Immature natural killer cell (primary cell): Measurements from ENCODE around the gene TMEM164. TPM values are rescaled to one million over a fixed set of nuclear protein-coding genes. Genes with fewer than 3 reads are reported as not detected.
"Not testable (repeated sequence)": the region's sequence is repeated elsewhere in the genome, so short reads cannot be mapped to it uniquely, and the experiment has no call there.

Experiments used
- DNase-seq, 3 donors: peaks; one replicate each; pipeline ENCODE4 v3.0.0; 2022; ENCODE audit warnings: mixed read lengths in 1 of 3
- H3K27ac Mint-ChIP-seq, 6 donors: one replicate each; pipeline ENCODE4 v1.8.0; 2020; ENCODE audit warnings: mixed read lengths in 6 of 6, mild to moderate bottlenecking in 5 of 6, inconsistent platforms in 4 of 6, moderate library complexity in 3 of 6
- H3K27me3 Mint-ChIP-seq, 3 donors: one replicate each; pipeline ENCODE4 v1.8.0; 2020 to 2021; ENCODE audit warnings: low read depth in 3 of 3, mild to moderate bottlenecking in 3 of 3, mixed read lengths in 3 of 3, moderate library complexity in 3 of 3, inconsistent platforms in 1 of 3
- H3K36me3 Mint-ChIP-seq, 3 donors: one replicate each; pipeline ENCODE4 v1.8.0; 2020; ENCODE audit warnings: mixed read lengths in 3 of 3, inconsistent platforms in 2 of 3, mild to moderate bottlenecking in 2 of 3
- H3K4me1 Mint-ChIP-seq, 2 donors: one replicate each; pipeline ENCODE4 v1.8.0; 2020; ENCODE audit warnings: inconsistent platforms in 2 of 2, mild to moderate bottlenecking in 2 of 2, mixed read lengths in 2 of 2, moderate library complexity in 1 of 2
- H3K4me3 Mint-ChIP-seq, 5 donors: one replicate each; pipeline ENCODE4 v1.8.0; 2020; ENCODE audit warnings: mild to moderate bottlenecking in 5 of 5, mixed read lengths in 5 of 5, inconsistent platforms in 3 of 5, moderate library complexity in 3 of 5
- H3K9me3 Mint-ChIP-seq, 6 donors: one replicate each; pipeline ENCODE4 v1.8.0; 2020; ENCODE audit warnings: mild to moderate bottlenecking in 6 of 6, mixed read lengths in 6 of 6, inconsistent platforms in 4 of 6, moderate library complexity in 3 of 6
- polyA plus RNA-seq, 3 donors: library from polyadenylated mRNA; unstranded; fragments of 300-500 nt; fragmentation: Illumina TruSeq; gene quantifications; one replicate each; pipeline ENCODE4 v1.2.3, GENCODE V29; 2021

Gene TMEM164
- 1 to 10 TPM; 2.0 to 3.9 (median 2.3) TPM for polyA plus RNA-seq

GRCh38 chrX:110002300-110003166 lies at the start of gene TMEM164:
TSS of gene TMEM164 (plus strand) at chrX:110003114. CDS start at chrX:110003775, 661 bp downstream.
- H3K9me3 Mint-ChIP-seq: no peaks in the 10 kb centered on the region
- H3K36me3 Mint-ChIP-seq: no peaks in the 10 kb centered on the region
- peak within 1 kb of the TSS; percentile 86 to 90 (median 88) for H3K4me3 Mint-ChIP-seq
- H3K27me3 Mint-ChIP-seq: peaks cover 3 to 10% (median 6%) of the 10 kb centered on the region in 3 donors
- H3K27ac Mint-ChIP-seq: peak within 1 kb of the TSS; percentile 77 to 91 (median 84)
- peaks cover 28 to 48% of the 10 kb centered on the region in 2 donors for H3K4me1 Mint-ChIP-seq
- DNase-seq: peak; percentile 74 to 81 (median 80)

GRCh38 chrX:109954333-109954732 lies 48.6 kb upstream of the TMEM164 start:
- H3K4me1 Mint-ChIP-seq: peaks cover 8 to 24% of the 10 kb centered on the region in 2 donors
- H3K27me3 Mint-ChIP-seq: no peaks in the 10 kb centered on the region
- no peak overlapping the region for H3K27ac Mint-ChIP-seq
- H3K4me3 Mint-ChIP-seq: no peak overlapping the region
- no peak for DNase-seq
- H3K36me3 Mint-ChIP-seq: peaks cover 0 to 3% (median 0%) of the 10 kb centered on the region in 3 donors
- H3K9me3 Mint-ChIP-seq: no peaks in the 10 kb centered on the region

GRCh38 chrX:109954955-109955354 lies 48.0 kb upstream of the TMEM164 start:
- no peak overlapping the region for H3K4me3 Mint-ChIP-seq
- no peak overlapping the region for H3K27ac Mint-ChIP-seq
- H3K36me3 Mint-ChIP-seq: no peaks in the 10 kb centered on the region
- H3K27me3 Mint-ChIP-seq: no peaks in the 10 kb centered on the region
- DNase-seq: no peak
- no peaks in the 10 kb centered on the region for H3K9me3 Mint-ChIP-seq
- H3K4me1 Mint-ChIP-seq: peaks cover 8 to 30% of the 10 kb centered on the region in 2 donors

GRCh38 chrX:109958266-109958665 lies 44.6 kb upstream of the TMEM164 start:
- Mint-ChIP-seq H3K27ac (peak overlapping the region in 3 of 6 donors; percentile 52 to 71 (median 66)), H3K4me1 (peaks cover 8 to 35% of the 10 kb centered on the region in 2 donors), H3K4me3 (peak overlapping the region in 3 of 5 donors; percentile 22 to 38 (median 36))

GRCh38 chrX:109959356-109959871 lies 43.5 kb upstream of the TMEM164 start:
- peak overlapping the region in 1 of 6 donors; percentile 30 for H3K27ac Mint-ChIP-seq
- H3K4me1 Mint-ChIP-seq: peaks cover 8 to 30% of the 10 kb centered on the region in 2 donors
- H3K9me3 Mint-ChIP-seq: no peaks in the 10 kb centered on the region
- peak in 2 of 3 donors; percentile 8 to 17 for DNase-seq
- no peaks in the 10 kb centered on the region for H3K36me3 Mint-ChIP-seq
- peaks cover 0 to 2% (median 0%) of the 10 kb centered on the region in 3 donors for H3K27me3 Mint-ChIP-seq
- peak overlapping the region in 1 of 5 donors; percentile 12 for H3K4me3 Mint-ChIP-seq

More at GRCh38 chrX:109958266-109958665, 44.6 kb upstream of the TMEM164 start:
- H3K9me3 Mint-ChIP-seq: no peaks in the 10 kb centered on the region
- peaks cover 0 to 2% (median 0%) of the 10 kb centered on the region in 3 donors for H3K27me3 Mint-ChIP-seq
- DNase-seq: no peak
- H3K36me3 Mint-ChIP-seq: no peaks in the 10 kb centered on the region

- H3K27ac Mint-ChIP-seq: no peak overlapping the region
- no peaks in the 10 kb centered on the region for H3K36me3 Mint-ChIP-seq
- H3K4me1 Mint-ChIP-seq: peaks cover 0 to 10% of the 10 kb centered on the region in 2 donors
- no peak overlapping the region for H3K4me3 Mint-ChIP-seq
- H3K27me3 Mint-ChIP-seq: peaks cover 0 to 2% (median 2%) of the 10 kb centered on the region in 3 donors
- no peak for DNase-seq
- no peaks in the 10 kb centered on the region for H3K9me3 Mint-ChIP-seq
These were observed 38.5 kb upstream of the TMEM164 start for GRCh38 chrX:109964390-109964789.

- no peaks in the 10 kb centered on the region for H3K4me1 Mint-ChIP-seq
- no peaks in the 10 kb centered on the region for H3K36me3 Mint-ChIP-seq
- DNase-seq: no peak
- H3K27ac Mint-ChIP-seq: no peak overlapping the region
- peaks cover 0 to 2% (median 2%) of the 10 kb centered on the region in 3 donors for H3K27me3 Mint-ChIP-seq
- no peaks in the 10 kb centered on the region for H3K9me3 Mint-ChIP-seq
- H3K4me3 Mint-ChIP-seq: no peak overlapping the region
These were observed 36.7 kb upstream of the TMEM164 start for GRCh38 chrX:109966246-109966645.

- Mint-ChIP-seq H3K36me3 (no peaks in the 10 kb centered on the region), H3K4me1 (no peaks in the 10 kb centered on the region), H3K4me3 (no peak overlapping the region), H3K27ac (no peak overlapping the region), H3K27me3 (peaks cover 0 to 7% (median 0%) of the 10 kb centered on the region in 3 donors), H3K9me3 (no peaks in the 10 kb centered on the region)
- no peak for DNase-seq
These were observed 35.8 kb upstream of the TMEM164 start for GRCh38 chrX:109967156-109967555.

- H3K4me1 Mint-ChIP-seq: not testable (repeated sequence)
These were observed 32.1 kb upstream of the TMEM164 start for GRCh38 chrX:109970841-109971240.

GRCh38 chrX:109974906-109975655 lies 27.8 kb upstream of the TMEM164 start:
- Mint-ChIP-seq H3K27me3 (peaks cover 2 to 7% (median 5%) of the 10 kb centered on the region in 3 donors), H3K4me1 (no peaks in the 10 kb centered on the region), H3K36me3 (no peaks in the 10 kb centered on the region), H3K9me3 (no peaks in the 10 kb centered on the region), H3K27ac (no peak overlapping the region), H3K4me3 (no peak overlapping the region)
- no peak for DNase-seq

More at GRCh38 chrX:109970841-109971240, 32.1 kb upstream of the TMEM164 start:
- not testable (repeated sequence) for H3K27ac Mint-ChIP-seq, DNase-seq, H3K27me3 Mint-ChIP-seq, H3K9me3 Mint-ChIP-seq, H3K4me3 Mint-ChIP-seq, H3K36me3 Mint-ChIP-seq

- DNase-seq, H3K4me1 Mint-ChIP-seq, H3K27ac Mint-ChIP-seq, H3K9me3 Mint-ChIP-seq, H3K4me3 Mint-ChIP-seq, H3K36me3 Mint-ChIP-seq: not testable (repeated sequence)
- H3K27me3 Mint-ChIP-seq: peaks cover 0 to 13% (median 2%) of the 10 kb centered on the region in 3 donors
These were observed 17.7 kb upstream of the TMEM164 start for GRCh38 chrX:109985210-109985609.

GRCh38 chrX:109987884-109988283 lies 15.0 kb upstream of the TMEM164 start:
- Mint-ChIP-seq H3K36me3 (no peaks in the 10 kb centered on the region), H3K27me3 (peaks cover 0 to 13% (median 4%) of the 10 kb centered on the region in 3 donors), H3K9me3 (no peaks in the 10 kb centered on the region), H3K4me1 (peaks cover 5 to 15% of the 10 kb centered on the region in 2 donors), H3K4me3 (no peak overlapping the region), H3K27ac (no peak overlapping the region)
- no peak for DNase-seq

- Mint-ChIP-seq H3K27me3 (peaks cover 0 to 10% (median 5%) of the 10 kb centered on the region in 3 donors), H3K27ac (peak overlapping the region in 2 of 6 donors; percentile 5 to 10), H3K4me3 (no peak overlapping the region), H3K36me3 (no peaks in the 10 kb centered on the region), H3K4me1 (peaks cover 5 to 15% of the 10 kb centered on the region in 2 donors), H3K9me3 (no peaks in the 10 kb centered on the region)
- no peak for DNase-seq
These were observed 12.2 kb upstream of the TMEM164 start for GRCh38 chrX:109990582-109991276.
